ENCODE data around the gene UFD1.
"Not testable (repeated sequence)": the region's sequence is repeated elsewhere in the genome, so short reads cannot be mapped to it uniquely, and the experiment has no call there.

Gene UFD1

DNA sequence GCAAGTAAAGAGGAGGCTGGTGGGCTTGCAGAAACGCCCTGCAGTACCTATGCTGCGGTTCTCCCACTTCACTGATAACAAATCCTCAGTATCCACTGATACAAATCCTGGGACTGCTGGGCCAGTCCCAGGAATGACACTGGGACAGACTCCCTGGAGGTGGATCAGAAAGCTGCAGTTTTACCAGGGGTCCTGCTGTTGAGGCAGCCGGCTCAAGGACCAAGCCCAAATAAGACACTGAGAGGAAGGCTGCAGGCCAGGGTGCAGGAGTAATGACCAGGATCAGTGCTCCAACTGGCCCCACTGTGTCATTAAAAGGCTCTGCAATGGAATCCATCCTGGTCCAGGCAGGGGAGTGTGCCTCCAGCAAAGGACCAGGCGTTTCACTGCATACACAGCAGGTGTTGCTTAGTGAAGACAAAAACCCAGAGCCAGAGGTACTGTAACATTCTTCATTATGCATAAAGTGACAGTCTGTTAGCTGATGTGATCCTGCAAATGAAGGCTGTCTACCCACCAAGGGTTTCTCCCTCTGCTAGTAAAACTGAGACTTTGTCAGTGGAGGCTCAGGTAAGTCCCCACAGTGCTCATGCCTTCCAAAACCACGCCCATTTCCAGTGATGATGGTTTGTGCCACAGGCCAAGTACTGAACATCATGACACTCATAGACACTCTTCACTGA is 30.1 kb downstream of the UFD1 start:
- Mint-ChIP-seq H3K36me3 (ENCODE audit: low read depth) (peaks cover 46% of the 10 kb centered on the region), H3K27me3 (no peaks in the 10 kb centered on the region), H3K4me3 (no peak overlapping the region), H3K9me3 (no peaks in the 10 kb centered on the region), H3K27ac (no peak overlapping the region), H3K4me1 (ENCODE audit: low read depth) (peaks cover 35% of the 10 kb centered on the region)
- intact Hi-C loops (cut with micrococcal nuclease) = no loop called here

DNA sequence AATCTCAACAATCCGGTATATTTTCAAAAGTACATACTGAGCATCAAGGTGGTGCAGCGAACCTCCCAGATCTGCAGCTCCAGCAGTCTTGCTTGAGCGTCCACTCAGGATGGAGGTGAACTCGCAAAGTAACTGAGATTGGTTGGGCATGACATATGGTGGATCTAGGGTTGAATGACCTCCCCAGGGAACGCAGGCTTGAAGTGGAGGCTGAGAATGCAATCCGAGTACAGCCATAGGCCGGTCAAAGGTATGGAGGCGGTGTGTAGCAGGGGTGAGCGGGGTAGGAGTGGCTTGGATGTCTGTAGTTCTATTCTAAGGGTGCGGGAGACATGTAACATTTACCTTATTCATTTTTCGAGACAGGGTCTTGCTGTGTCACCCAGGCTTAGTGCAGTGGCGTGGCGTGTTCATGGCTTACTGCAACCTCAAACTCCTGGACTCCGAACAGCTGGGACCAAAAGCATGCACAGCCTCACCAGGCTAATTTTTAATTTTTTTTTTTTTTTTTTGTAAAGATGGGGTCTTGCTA is 30.9 kb downstream of the UFD1 start:
- peaks cover 41% of the 10 kb centered on the region for H3K4me1 Mint-ChIP-seq (ENCODE audit: low read depth)
- H3K27me3 Mint-ChIP-seq = no peaks in the 10 kb centered on the region
- peak overlapping the region; percentile 82 for H3K27ac Mint-ChIP-seq
- H3K36me3 Mint-ChIP-seq (ENCODE audit: low read depth) = peaks cover 46% of the 10 kb centered on the region
- intact Hi-C loops (cut with micrococcal nuclease) = no loop called here
- H3K9me3 Mint-ChIP-seq = no peaks in the 10 kb centered on the region
- H3K4me3 Mint-ChIP-seq = peak overlapping the region; percentile 96

DNA sequence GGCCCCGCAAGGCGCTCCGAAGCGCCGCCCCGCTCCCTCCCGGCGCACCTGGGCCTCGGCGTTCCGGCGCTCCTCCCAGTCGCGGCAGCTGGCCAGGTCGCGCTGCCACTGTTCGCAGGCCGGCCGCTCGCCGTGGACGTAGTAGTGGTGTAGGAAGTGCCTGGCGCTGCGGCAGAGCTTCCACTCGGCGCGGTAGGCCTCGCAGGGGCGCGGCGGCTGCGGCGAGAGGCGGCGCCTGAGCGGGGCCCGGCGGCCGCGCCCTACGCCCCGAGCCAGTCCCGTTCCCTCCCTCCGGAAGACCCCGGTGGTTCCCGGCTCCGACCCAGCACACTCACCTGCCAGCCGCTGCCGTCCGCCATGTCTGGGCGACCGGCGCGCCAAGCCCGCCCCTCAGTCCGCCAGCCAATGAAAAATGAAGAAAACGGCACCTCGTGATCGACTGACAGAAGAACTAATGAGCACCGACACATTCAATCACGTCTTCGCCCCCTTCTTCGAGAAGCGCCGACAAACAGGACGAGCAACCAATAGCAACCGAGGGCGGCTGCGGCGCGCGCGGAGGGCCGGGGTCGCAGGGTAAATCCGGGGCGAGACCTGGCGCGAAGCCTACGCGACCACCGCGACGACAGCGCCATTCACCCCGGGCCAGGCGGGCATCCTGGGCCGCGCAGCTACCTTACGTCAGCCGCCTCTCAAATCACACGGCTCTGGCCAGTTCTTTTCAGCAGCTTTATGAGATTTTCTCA is 31.5 kb downstream of the UFD1 start, which contains the start of gene C22orf39:
Gene C22orf39 (minus strand): TSS at position 382 of the 746 bp plus-strand sequence. CDS start 23 bp downstream, at position 359.
- intact Hi-C loops (cut with micrococcal nuclease) = loop anchor here (1.0 to 2.0 kb wide), 2 partner anchors 15 to 32 kb away; partner anchors contain the start of genes CDC45, MRPL40 and UFD1
- Mint-ChIP-seq H3K36me3 (ENCODE audit: low read depth) (peaks cover 45% of the 10 kb centered on the region), H3K27me3 (no peaks in the 10 kb centered on the region), H3K4me3 (peak within 1 kb of the TSS; percentile 96), H3K27ac (peak within 1 kb of the TSS; percentile 82), H3K4me1 (ENCODE audit: low read depth) (peaks cover 41% of the 10 kb centered on the region), H3K9me3 (no peaks in the 10 kb centered on the region)

DNA sequence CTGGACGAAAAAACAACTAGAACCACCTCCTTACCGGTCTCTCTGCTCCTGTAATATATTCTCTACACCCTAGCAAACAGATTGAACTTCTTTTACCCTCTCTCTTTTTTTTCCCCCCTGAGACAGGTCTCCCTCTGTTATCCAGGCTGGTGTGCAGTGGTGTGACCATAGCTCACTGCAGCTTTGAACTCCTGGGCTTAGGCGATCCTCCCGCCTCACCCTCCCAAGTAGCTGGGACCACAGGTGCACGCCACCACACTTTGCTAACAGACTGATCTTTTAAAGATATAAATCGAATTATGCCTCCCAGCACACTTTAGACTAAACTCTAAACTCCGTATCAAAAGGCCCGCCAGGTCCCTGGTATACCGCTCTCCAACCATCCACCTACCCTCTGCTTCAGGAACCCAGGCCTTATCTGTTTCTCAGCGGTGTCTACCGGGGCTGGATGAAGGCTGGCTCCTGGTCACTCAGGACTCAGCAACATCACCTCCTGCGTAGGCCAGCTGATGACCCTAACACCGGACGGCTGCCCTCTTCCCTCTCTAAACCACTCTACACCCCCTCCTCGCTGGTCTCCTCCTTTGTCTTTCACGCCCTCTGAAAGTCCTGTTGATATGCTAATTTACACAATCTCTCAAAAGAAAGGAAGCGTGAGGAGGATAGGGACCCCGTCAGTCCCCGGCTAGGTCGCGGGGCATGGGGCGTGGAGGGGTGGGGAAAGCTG is 32.2 kb downstream of the UFD1 start:
- H3K4me1 Mint-ChIP-seq (ENCODE audit: low read depth) = peaks cover 41% of the 10 kb centered on the region
- peaks cover 45% of the 10 kb centered on the region for H3K36me3 Mint-ChIP-seq (ENCODE audit: low read depth)
- H3K4me3 Mint-ChIP-seq = peak overlapping the region; percentile 96
- H3K9me3 Mint-ChIP-seq = no peaks in the 10 kb centered on the region
- intact Hi-C loops (cut with micrococcal nuclease) = loop anchor here (1.0 to 2.0 kb wide), 2 partner anchors 14 to 33 kb away; partner anchors contain the start of genes CDC45, MRPL40 and UFD1
- no peaks in the 10 kb centered on the region for H3K27me3 Mint-ChIP-seq
- peak overlapping the region; percentile 82 for H3K27ac Mint-ChIP-seq

- H3K27me3 Mint-ChIP-seq; H3K4me3 Mint-ChIP-seq; intact Hi-C loops (cut with micrococcal nuclease); H3K27ac Mint-ChIP-seq; H3K9me3 Mint-ChIP-seq: not testable (repeated sequence)
- peaks cover 47% of the 10 kb centered on the region for H3K36me3 Mint-ChIP-seq (ENCODE audit: low read depth)
- H3K4me1 Mint-ChIP-seq (ENCODE audit: low read depth) = peaks cover 41% of the 10 kb centered on the region
Observed at GRCh38 chr22:19445279-19445982, 33.6 kb downstream of the UFD1 start.

- Mint-ChIP-seq H3K27me3 (no peaks in the 10 kb centered on the region), H3K36me3 (ENCODE audit: low read depth) (peaks cover 52% of the 10 kb centered on the region), H3K9me3 (no peaks in the 10 kb centered on the region), H3K4me3 (no peak overlapping the region), H3K27ac (no peak overlapping the region), H3K4me1 (ENCODE audit: low read depth) (peaks cover 46% of the 10 kb centered on the region)
- intact Hi-C loops (cut with micrococcal nuclease) = no loop called here
Observed at GRCh38 chr22:19443544-19444211, 35.3 kb downstream of the UFD1 start.

GRCh38 chr22:19442166-19442565 is 36.8 kb downstream of the UFD1 start:
- peaks cover 50% of the 10 kb centered on the region for H3K4me1 Mint-ChIP-seq (ENCODE audit: low read depth)
- peaks cover 62% of the 10 kb centered on the region for H3K36me3 Mint-ChIP-seq (ENCODE audit: low read depth)
- no peaks in the 10 kb centered on the region for H3K27me3 Mint-ChIP-seq
- H3K4me3 Mint-ChIP-seq = no peak overlapping the region
- no peaks in the 10 kb centered on the region for H3K9me3 Mint-ChIP-seq
- H3K27ac Mint-ChIP-seq = no peak overlapping the region
- intact Hi-C loops (cut with micrococcal nuclease) = no loop called here

DNA sequence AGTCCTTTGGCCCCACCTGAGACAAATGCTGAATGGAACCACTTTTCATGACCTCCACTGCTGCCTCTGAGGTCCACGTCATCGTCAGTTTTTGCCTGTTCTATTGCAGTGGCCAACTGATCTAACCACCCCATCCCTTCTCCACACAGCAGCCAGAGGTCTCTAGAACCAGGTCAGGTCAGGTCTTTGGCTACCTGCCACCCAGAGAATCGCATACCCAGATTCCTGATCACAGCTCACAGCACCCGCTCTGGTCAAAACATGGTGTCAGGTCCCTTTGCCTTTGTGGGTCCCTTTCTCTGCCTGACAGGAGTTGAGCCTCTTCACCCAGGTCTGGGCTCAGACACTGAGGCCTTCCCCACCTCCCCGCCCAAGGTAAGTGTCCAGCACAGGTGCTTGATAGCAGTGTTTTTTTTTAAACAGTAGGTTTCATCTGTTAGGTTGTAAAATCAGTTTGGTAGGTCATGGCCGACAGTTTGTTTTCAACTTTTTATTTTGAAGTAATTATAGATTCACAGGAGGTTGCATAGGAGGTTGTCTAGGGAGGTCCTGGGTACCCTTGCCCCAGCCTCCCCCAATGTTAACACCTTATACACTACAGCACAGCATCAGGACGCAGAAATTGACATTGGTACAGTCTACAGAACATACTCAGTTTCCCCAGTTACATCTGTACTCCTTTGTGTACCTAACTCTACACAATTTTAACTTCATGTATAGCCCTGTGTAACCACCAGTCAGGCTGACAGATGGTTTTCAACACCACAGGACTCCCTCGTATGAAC is 38.4 kb downstream of the UFD1 start:
- peaks cover 72% of the 10 kb centered on the region for H3K36me3 Mint-ChIP-seq (ENCODE audit: low read depth)
- intact Hi-C loops (cut with micrococcal nuclease) = no loop called here
- no peak overlapping the region for H3K4me3 Mint-ChIP-seq
- H3K4me1 Mint-ChIP-seq (ENCODE audit: low read depth) = peaks cover 45% of the 10 kb centered on the region
- H3K27ac Mint-ChIP-seq = no peak overlapping the region
- H3K9me3 Mint-ChIP-seq = no peaks in the 10 kb centered on the region
- no peaks in the 10 kb centered on the region for H3K27me3 Mint-ChIP-seq

DNA sequence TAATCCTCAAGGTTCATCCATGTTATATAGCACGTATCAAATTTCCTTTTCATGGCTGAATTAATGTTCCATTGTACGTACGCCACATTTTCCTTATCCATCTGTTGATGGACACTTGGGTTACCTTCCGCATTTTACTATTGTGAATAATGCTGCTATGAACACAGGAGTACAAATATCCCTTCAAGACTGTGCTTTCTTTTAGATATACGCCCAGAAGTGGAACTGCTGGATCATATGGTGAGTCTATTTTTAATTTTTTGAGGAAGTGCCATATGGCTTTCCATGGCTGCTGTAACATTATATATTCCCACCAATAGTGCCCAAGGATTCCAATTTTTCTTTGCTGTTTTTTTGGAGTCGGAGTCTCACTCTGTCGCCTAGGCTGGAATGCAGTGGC is 40.7 kb downstream of the UFD1 start:
- Mint-ChIP-seq H3K36me3 (ENCODE audit: low read depth) (peaks cover 75% of the 10 kb centered on the region), H3K4me3 (peak overlapping the region; percentile 7), H3K27ac (peak overlapping the region; percentile 47)

GRCh38 chr22:19436444-19437161 is 42.4 kb downstream of the UFD1 start:
- Mint-ChIP-seq H3K27ac (peak overlapping the region; percentile 65), H3K36me3 (ENCODE audit: low read depth) (peaks cover 66% of the 10 kb centered on the region), H3K4me1 (ENCODE audit: low read depth) (peaks cover 39% of the 10 kb centered on the region)
- H3K4me3 Mint-ChIP-seq, H3K9me3 Mint-ChIP-seq, H3K27me3 Mint-ChIP-seq: not testable (repeated sequence)
- intact Hi-C loops (cut with micrococcal nuclease) = loop anchor here (10.0 kb wide), 1 partner anchor 142 kb away; the partner anchor contains the start of gene CLTCL1

More for the DNA sequence above, 40.7 kb downstream of the UFD1 start:
- no peaks in the 10 kb centered on the region for H3K27me3 Mint-ChIP-seq
- no peaks in the 10 kb centered on the region for H3K9me3 Mint-ChIP-seq
- H3K4me1 Mint-ChIP-seq (ENCODE audit: low read depth) = peaks cover 37% of the 10 kb centered on the region
- intact Hi-C loops (cut with micrococcal nuclease) = loop anchor here (10.0 kb wide), 1 partner anchor 143 kb away; the partner anchor contains the start of gene CLTCL1

DNA sequence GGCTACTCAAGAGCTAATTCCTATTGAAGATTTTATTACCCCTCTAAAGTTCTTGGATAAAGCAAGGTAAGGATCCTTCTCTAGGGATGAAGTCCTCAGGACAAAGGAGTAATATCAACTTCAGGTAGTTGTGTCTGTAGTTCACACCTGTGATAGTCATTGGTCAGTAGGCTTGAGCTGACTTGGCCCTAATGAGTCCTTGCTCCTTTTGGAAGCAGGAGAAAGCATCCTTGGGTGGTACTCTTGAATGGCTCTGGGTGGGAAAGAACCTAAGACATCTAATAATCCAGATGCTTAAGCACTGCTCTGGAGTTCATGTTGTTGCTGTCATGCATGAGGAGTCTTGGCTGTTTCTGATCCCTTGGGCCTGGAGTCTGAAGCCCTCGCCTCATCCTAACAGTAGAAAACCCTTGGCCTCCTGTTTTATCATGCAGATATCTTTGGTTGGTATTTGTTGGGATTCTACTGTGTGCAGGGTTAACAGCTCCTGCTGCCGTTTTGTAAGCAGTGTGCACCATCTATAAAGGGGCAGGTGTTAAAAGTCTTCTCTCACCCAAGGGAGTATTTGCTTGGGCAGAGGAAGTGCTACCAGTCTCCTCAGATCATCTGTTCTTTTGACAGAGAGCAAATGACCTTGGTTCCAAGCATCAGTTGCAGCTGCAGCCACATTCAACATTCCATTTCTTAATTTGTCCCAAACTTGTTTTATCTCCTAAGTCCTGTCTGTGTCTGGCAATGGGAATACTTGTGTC is 44.0 kb downstream of the UFD1 start:
- Mint-ChIP-seq H3K4me3 (no peak overlapping the region), H3K27me3 (no peaks in the 10 kb centered on the region), H3K36me3 (ENCODE audit: low read depth) (peaks cover 64% of the 10 kb centered on the region), H3K9me3 (no peaks in the 10 kb centered on the region), H3K27ac (peak overlapping the region; percentile 65), H3K4me1 (ENCODE audit: low read depth) (peaks cover 48% of the 10 kb centered on the region)
- intact Hi-C loops (cut with micrococcal nuclease) = loop anchor here (10.0 kb wide), 1 partner anchor 140 kb away; the partner anchor contains the start of gene CLTCL1
